HUES6 (cell line): Measurements from ENCODE around the gene BTRC.

ENCODE experiments used
- H3K27ac ChIP-seq: 2 replicates; pipeline ENCODE4 v1.7.0; 2013; ENCODE audit warnings: low read depth, mild to moderate bottlenecking, low read length, inconsistent platforms
- H3K27me3 ChIP-seq: 2 replicates; pipeline ENCODE4 v1.6.1; 2013; ENCODE audit warnings: low read length; ENCODE audit not compliant: control insufficient read depth, insufficient read depth
- H3K36me3 ChIP-seq: 2 replicates; pipeline ENCODE4 v1.6.1; 2013; ENCODE audit warnings: low read length; ENCODE audit not compliant: control insufficient read depth, insufficient read depth
- H3K4me1 ChIP-seq: 2 replicates; pipeline ENCODE4 v1.6.1; 2013; ENCODE audit warnings: low read length; ENCODE audit not compliant: control insufficient read depth, insufficient read depth
- H3K4me3 ChIP-seq: 2 replicates; pipeline ENCODE4 v1.5.1; 2013; ENCODE audit warnings: low read depth, low read length
- H3K9ac ChIP-seq: one replicate; pipeline ENCODE4 v1.6.1; 2013; ENCODE audit warnings: mild to moderate bottlenecking, low read length
- H3K9me3 ChIP-seq: 2 replicates; pipeline ENCODE4 v1.6.1; 2013; ENCODE audit warnings: low read depth, low read length; ENCODE audit not compliant: control insufficient read depth, insufficient read depth

Gene BTRC

GRCh38 chr10:101563007-101563406 is 209.0 kb downstream of the BTRC start:
- H3K4me3 ChIP-seq, result no peak overlapping the region
- peaks cover 10% of the 10 kb centered on the region for H3K4me1 ChIP-seq
- H3K36me3 ChIP-seq, result no peaks in the 10 kb centered on the region
- no peaks in the 10 kb centered on the region for H3K9me3 ChIP-seq
- H3K27me3 ChIP-seq, result peaks cover 32% of the 10 kb centered on the region
- no peak overlapping the region for H3K9ac ChIP-seq
- no peak overlapping the region for H3K27ac ChIP-seq

- Histone ChIP-seq H3K9ac (no peak overlapping the region), H3K4me1 (peaks cover 5% of the 10 kb centered on the region), H3K9me3 (no peaks in the 10 kb centered on the region), H3K27me3 (peaks cover 38% of the 10 kb centered on the region), H3K4me3 (no peak overlapping the region), H3K36me3 (no peaks in the 10 kb centered on the region), H3K27ac (no peak overlapping the region)
These were observed 209.6 kb downstream of the BTRC start for GRCh38 chr10:101563497-101564040.

DNA sequence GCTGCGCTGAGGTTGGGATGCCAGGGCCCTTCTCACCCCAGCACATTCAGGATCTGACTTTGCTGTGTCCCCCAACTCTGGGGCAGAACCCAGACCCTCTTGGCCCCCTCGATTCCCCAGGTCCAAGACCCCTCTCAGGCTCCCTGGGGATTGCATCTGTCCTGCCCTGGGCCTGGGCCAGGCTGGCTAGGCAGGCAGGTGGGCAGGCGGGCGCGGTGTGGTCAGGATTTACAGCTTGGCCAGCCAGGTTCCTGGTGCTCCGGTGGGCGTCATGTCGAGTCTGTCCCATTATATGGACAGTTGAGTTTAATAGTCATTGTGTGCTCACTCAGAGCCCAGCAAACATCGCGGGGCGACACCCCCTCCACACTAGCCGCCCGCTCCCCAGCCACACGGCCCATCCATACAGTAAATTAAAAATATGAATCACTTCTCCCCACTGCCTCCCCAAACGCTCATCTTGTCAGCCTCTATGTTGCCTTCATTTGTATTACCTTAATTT is 210.6 kb downstream of the BTRC start:
- no peak overlapping the region for H3K4me3 ChIP-seq
- no peaks in the 10 kb centered on the region for H3K36me3 ChIP-seq
- H3K4me1 ChIP-seq, result peaks cover 3% of the 10 kb centered on the region; the same call in 1 of the 2 replicates
- no peak overlapping the region for H3K9ac ChIP-seq
- H3K27me3 ChIP-seq, result peaks cover 47% of the 10 kb centered on the region
- no peak overlapping the region for H3K27ac ChIP-seq
- no peaks in the 10 kb centered on the region for H3K9me3 ChIP-seq

GRCh38 chr10:101565370-101565900 is 211.5 kb downstream of the BTRC start:
- Histone ChIP-seq H3K9me3 (no peaks in the 10 kb centered on the region), H3K9ac (no peak overlapping the region), H3K36me3 (no peaks in the 10 kb centered on the region), H3K27me3 (peaks cover 54% of the 10 kb centered on the region), H3K4me3 (no peak overlapping the region), H3K4me1 (peaks cover 3% of the 10 kb centered on the region), H3K27ac (no peak overlapping the region)

DNA sequence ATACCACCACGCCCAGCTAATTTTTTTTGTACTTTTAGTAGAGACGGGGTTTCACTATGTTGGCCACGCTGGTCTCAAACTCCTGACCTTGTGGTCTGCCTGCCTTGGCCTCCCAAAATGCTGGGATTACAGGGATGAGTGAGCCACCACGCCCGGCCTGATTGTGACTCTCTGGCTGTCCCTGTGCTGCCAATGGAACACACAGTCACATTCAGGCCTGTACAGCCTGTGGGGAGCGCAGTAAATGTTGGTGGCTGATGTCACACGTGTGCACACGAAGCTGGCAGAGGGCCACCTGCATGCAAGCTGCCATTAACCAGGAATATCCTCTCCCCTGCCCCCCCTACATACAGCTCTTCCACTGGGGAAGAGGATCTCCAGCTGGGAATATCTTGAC is 212.0 kb downstream of the BTRC start:
- H3K27me3 ChIP-seq, result peaks cover 59% of the 10 kb centered on the region
- H3K9ac ChIP-seq, result no peak overlapping the region
- H3K9me3 ChIP-seq, result no peaks in the 10 kb centered on the region
- peaks cover 8% of the 10 kb centered on the region for H3K4me1 ChIP-seq
- H3K36me3 ChIP-seq, result no peaks in the 10 kb centered on the region
- no peak overlapping the region for H3K27ac ChIP-seq
- peak overlapping the region; percentile 25; the same call in 1 of the 2 replicates for H3K4me3 ChIP-seq

DNA sequence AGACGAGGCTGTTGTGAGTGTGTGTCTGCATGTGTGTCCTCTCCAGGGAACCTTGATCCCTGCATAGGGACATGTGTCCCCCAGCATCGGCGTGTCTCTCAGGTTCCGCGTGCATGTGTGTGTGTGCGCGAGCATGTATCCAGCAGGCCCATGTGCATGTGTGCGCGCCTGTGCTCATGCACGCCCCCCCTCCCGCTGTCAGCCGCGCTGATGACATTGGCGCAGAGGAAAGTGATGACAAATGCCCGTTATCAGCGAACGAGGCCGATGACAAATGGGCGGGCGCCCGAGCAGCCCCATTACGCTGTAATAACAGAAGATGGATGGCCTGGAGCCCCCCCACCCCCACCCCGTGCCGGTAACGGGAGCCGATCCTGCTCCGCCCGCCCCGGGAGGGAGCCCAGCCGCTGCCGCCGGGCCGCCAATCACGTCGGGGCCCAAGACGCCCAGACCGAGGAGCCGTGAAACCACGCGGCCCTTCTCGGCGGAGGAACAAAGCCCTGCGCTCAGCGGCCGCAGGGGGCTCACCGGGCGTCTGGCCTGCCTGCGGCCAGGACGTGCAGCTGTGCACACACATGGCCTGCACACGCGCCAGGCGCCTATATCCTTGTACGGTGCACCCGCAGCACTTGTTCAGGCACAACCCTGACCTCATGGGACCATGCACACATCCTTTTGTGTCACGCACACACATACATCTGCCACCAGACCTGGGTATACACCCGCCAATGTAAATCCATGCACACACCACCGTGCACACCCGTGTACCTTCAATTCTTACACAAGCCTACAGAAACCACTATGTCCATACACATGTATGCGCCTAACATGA is 212.6 kb downstream of the BTRC start:
- Histone ChIP-seq H3K36me3 (no peaks in the 10 kb centered on the region), H3K27ac (no peak overlapping the region), H3K4me1 (peaks cover 11% of the 10 kb centered on the region), H3K9me3 (no peaks in the 10 kb centered on the region), H3K4me3 (peak overlapping the region; percentile 25), H3K27me3 (peaks cover 66% of the 10 kb centered on the region), H3K9ac (no peak overlapping the region)

GRCh38 chr10:101567165-101568006 is 213.4 kb downstream of the BTRC start:
- Histone ChIP-seq H3K27me3 (peaks cover 72% of the 10 kb centered on the region), H3K4me3 (no peak overlapping the region)

GRCh38 chr10:101568054-101568745 is 214.2 kb downstream of the BTRC start:
- Histone ChIP-seq H3K4me3 (no peak overlapping the region), H3K27me3 (peaks cover 79% of the 10 kb centered on the region), H3K36me3 (no peaks in the 10 kb centered on the region), H3K27ac (no peak overlapping the region), H3K4me1 (peaks cover 11% of the 10 kb centered on the region), H3K9me3 (no peaks in the 10 kb centered on the region), H3K9ac (no peak overlapping the region)

More at GRCh38 chr10:101567165-101568006, 213.4 kb downstream of the BTRC start:
- no peaks in the 10 kb centered on the region for H3K9me3 ChIP-seq
- no peaks in the 10 kb centered on the region for H3K36me3 ChIP-seq
- H3K4me1 ChIP-seq, result peaks cover 11% of the 10 kb centered on the region
- H3K9ac ChIP-seq, result no peak overlapping the region
- H3K27ac ChIP-seq, result no peak overlapping the region

GRCh38 chr10:101569323-101569621 is 215.3 kb downstream of the BTRC start:
- H3K4me3 ChIP-seq, result peak overlapping the region; percentile 79
- peaks cover 11% of the 10 kb centered on the region for H3K4me1 ChIP-seq
- H3K36me3 ChIP-seq, result no peaks in the 10 kb centered on the region
- H3K9me3 ChIP-seq, result no peaks in the 10 kb centered on the region
- no peak overlapping the region for H3K9ac ChIP-seq
- peaks cover 79% of the 10 kb centered on the region for H3K27me3 ChIP-seq
- H3K27ac ChIP-seq, result no peak overlapping the region

- H3K4me3 ChIP-seq, result peak overlapping the region; percentile 79
- no peak overlapping the region for H3K27ac ChIP-seq
- no peaks in the 10 kb centered on the region for H3K9me3 ChIP-seq
- peak overlapping the region; percentile 27 for H3K9ac ChIP-seq
- peaks cover 11% of the 10 kb centered on the region for H3K4me1 ChIP-seq
- H3K27me3 ChIP-seq, result peaks cover 79% of the 10 kb centered on the region
- H3K36me3 ChIP-seq, result no peaks in the 10 kb centered on the region
These were observed 215.9 kb downstream of the BTRC start for GRCh38 chr10:101569622-101570427.
